CMK (cell line): Measurements from ENCODE around the gene RHBDD2.

ENCODE experiments used
- DNase-seq: peaks from one replicate; pipeline ENCODE4 v3.0.0-alpha.2; 2010; ENCODE audit warnings: low read depth

RHBDD2 gene

GRCh38 chr7:75920431-75921161, 41.8 kb downstream of the RHBDD2 start:
- no peak for DNase-seq

GRCh38 chr7:75921479-75921878, 42.6 kb downstream of the RHBDD2 start:
- DNase-seq, result no peak

GRCh38 chr7:75922966-75923603, 44.3 kb downstream of the RHBDD2 start:
- no peak for DNase-seq

- DNase-seq, result no peak
These were observed 45.4 kb downstream of the RHBDD2 start for GRCh38 chr7:75924256-75924655.

- no peak for DNase-seq
These were observed 46.1 kb downstream of the RHBDD2 start for GRCh38 chr7:75924889-75925288.

- no peak for DNase-seq
These were observed 47.0 kb downstream of the RHBDD2 start for GRCh38 chr7:75925717-75926435.

- no peak for DNase-seq
These were observed 49.7 kb downstream of the RHBDD2 start for GRCh38 chr7:75928568-75928914.

- no peak for DNase-seq
These were observed 52.8 kb downstream of the RHBDD2 start for GRCh38 chr7:75931680-75932079.

- DNase-seq, result no peak
These were observed 59.3 kb downstream of the RHBDD2 start for GRCh38 chr7:75937958-75938786.
